ENCODE data around the gene CCSER1.
"Not testable (repeated sequence)": the region's sequence is repeated elsewhere in the genome, so short reads cannot be mapped to it uniquely, and the experiment has no call there.

DNA sequence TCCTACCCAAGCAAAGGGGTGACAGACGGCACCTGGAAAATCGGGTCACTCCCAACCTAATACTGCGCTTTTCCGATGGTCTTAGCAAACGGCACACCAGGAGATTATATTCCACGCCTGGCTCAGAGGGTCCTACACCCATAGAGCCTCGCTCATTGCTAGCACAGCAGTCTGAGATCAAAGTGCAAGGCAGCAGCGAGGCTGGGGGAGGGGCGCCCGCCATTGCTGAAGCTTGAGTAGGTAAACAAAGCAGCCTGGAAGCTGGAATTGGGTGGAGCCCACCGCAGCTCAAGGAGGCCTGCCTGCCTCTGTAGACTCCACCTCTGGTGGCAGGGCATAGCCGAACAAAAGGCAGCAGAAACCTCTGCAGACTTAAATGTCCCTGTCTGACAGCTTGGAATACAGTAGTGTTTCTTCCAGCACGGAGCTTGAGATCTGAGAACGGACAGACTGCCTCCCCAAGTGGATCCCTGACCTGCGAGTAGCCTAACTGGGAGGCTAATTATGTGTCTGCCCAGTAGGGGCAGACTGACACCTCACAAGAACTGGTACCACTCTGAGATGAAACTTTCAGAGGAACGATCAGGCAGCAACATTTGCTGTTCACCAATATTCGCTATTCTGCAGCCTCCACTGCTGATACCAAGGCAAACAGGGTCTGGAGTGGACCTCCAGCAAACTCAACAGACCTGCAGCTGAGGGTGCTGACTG is 784.7 kb downstream of the CCSER1 start:
- TF ChIP-seq CTCF (IDR thresholded peaks at IDR 0.05; ENCODE audit: poor library complexity, severe bottlenecking); EZH2 (IDR thresholded peaks at IDR 0.05; ENCODE audit: borderline replicate concordance, insufficient read depth, low read length, poor library complexity, severe bottlenecking); POLR2AphosphoS5 (IDR thresholded peaks at IDR 0.05); RAD21 (conservative IDR thresholded peaks at IDR 0.05); REST (IDR thresholded peaks at IDR 0.05; ENCODE audit: borderline replicate concordance); EP300 (conservative IDR thresholded peaks at IDR 0.05; ENCODE audit: poor library complexity, severe bottlenecking): not testable (repeated sequence)

Data from neural cell (in vitro differentiated cells).